ENCODE data around the gene KCTD3.

GRCh38 chr1:215661033-215661432 lies 93.9 kb downstream of the KCTD3 start:
- TF ChIP-seq, protein P1, sequence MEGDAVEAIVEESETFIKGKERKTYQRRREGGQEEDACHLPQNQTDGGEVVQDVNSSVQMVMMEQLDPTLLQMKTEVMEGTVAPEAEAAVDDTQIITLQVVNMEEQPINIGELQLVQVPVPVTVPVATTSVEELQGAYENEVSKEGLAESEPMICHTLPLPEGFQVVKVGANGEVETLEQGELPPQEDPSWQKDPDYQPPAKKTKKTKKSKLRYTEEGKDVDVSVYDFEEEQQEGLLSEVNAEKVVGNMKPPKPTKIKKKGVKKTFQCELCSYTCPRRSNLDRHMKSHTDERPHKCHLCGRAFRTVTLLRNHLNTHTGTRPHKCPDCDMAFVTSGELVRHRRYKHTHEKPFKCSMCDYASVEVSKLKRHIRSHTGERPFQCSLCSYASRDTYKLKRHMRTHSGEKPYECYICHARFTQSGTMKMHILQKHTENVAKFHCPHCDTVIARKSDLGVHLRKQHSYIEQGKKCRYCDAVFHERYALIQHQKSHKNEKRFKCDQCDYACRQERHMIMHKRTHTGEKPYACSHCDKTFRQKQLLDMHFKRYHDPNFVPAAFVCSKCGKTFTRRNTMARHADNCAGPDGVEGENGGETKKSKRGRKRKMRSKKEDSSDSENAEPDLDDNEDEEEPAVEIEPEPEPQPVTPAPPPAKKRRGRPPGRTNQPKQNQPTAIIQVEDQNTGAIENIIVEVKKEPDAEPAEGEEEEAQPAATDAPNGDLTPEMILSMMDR (conservative IDR thresholded peaks at IDR 0.05), result no peak
- no peak for TF ChIP-seq ZFX (IDR thresholded peaks at IDR 0.05)

Measured in C4-2B (cell line).